Measurements from ENCODE around the gene OPALIN. TPM values are rescaled to one million over a fixed set of nuclear protein-coding genes. Genes with fewer than 3 reads are reported as not detected.

Gene OPALIN
- total RNA-seq, 1 donor, result not detected

GRCh38 chr10:96378741-96379140, 19.9 kb upstream of the OPALIN start:
- Histone ChIP-seq H3K79me2 (ENCODE audit: insufficient read depth, low read length) (no peaks in the 10 kb centered on the region), H3K27me3 (ENCODE audit: insufficient read depth, low read length) (peaks cover 7% of the 10 kb centered on the region), H2AFZ (ENCODE audit: low read length) (no peak overlapping the region), H3K4me3 (ENCODE audit: insufficient read depth, low read length) (no peak overlapping the region), H3K36me3 (ENCODE audit: insufficient read depth, low read length) (no peaks in the 10 kb centered on the region), H3K9me3 (ENCODE audit: low read depth, low read length) (no peaks in the 10 kb centered on the region), H3K27ac (ENCODE audit: low read depth, low read length) (no peak overlapping the region), H3K4me2 (ENCODE audit: insufficient read depth, low read length) (no peak overlapping the region), H3K4me1 (ENCODE audit: insufficient read depth, low read length) (peaks cover 5% of the 10 kb centered on the region), H4K20me1 (ENCODE audit: insufficient read depth, low read length) (no peaks in the 10 kb centered on the region)
- no peak for TF ChIP-seq CTCF (IDR thresholded peaks at IDR 0.05; ENCODE audit: extremely low read depth, low read depth, low read length)
- no peak for DNase-seq (ENCODE audit: insufficient read length, low spot score, missing footprints)

- H3K4me1 ChIP-seq (ENCODE audit: insufficient read depth, low read length), result peaks cover 5% of the 10 kb centered on the region
- no peaks in the 10 kb centered on the region for H4K20me1 ChIP-seq (ENCODE audit: insufficient read depth, low read length)
- no peaks in the 10 kb centered on the region for H3K9me3 ChIP-seq (ENCODE audit: low read depth, low read length)
- H2AFZ ChIP-seq (ENCODE audit: low read length), result no peak overlapping the region
- H3K27me3 ChIP-seq (ENCODE audit: insufficient read depth, low read length), result peaks cover 11% of the 10 kb centered on the region
- no peak for TF ChIP-seq CTCF (IDR thresholded peaks at IDR 0.05; ENCODE audit: extremely low read depth, low read depth, low read length)
- H3K4me3 ChIP-seq (ENCODE audit: insufficient read depth, low read length), result no peak overlapping the region
- H3K4me2 ChIP-seq (ENCODE audit: insufficient read depth, low read length), result no peak overlapping the region
- H3K36me3 ChIP-seq (ENCODE audit: insufficient read depth, low read length), result no peaks in the 10 kb centered on the region
- no peak overlapping the region for H3K27ac ChIP-seq (ENCODE audit: low read depth, low read length)
- no peak for DNase-seq (ENCODE audit: insufficient read length, low spot score, missing footprints)
- no peaks in the 10 kb centered on the region for H3K79me2 ChIP-seq (ENCODE audit: insufficient read depth, low read length)
Observed at GRCh38 chr10:96377816-96378294, 19.1 kb upstream of the OPALIN start.

GRCh38 chr10:96376483-96376882, 17.7 kb upstream of the OPALIN start:
- Histone ChIP-seq H3K79me2 (ENCODE audit: insufficient read depth, low read length) (no peaks in the 10 kb centered on the region), H2AFZ (ENCODE audit: low read length) (no peak overlapping the region), H3K27me3 (ENCODE audit: insufficient read depth, low read length) (peaks cover 11% of the 10 kb centered on the region), H3K36me3 (ENCODE audit: insufficient read depth, low read length) (no peaks in the 10 kb centered on the region), H3K4me2 (ENCODE audit: insufficient read depth, low read length) (no peak overlapping the region), H3K27ac (ENCODE audit: low read depth, low read length) (no peak overlapping the region), H3K4me1 (ENCODE audit: insufficient read depth, low read length) (peaks cover 5% of the 10 kb centered on the region), H4K20me1 (ENCODE audit: insufficient read depth, low read length) (no peaks in the 10 kb centered on the region), H3K9me3 (ENCODE audit: low read depth, low read length) (no peaks in the 10 kb centered on the region), H3K4me3 (ENCODE audit: insufficient read depth, low read length) (no peak overlapping the region)
- TF ChIP-seq CTCF (IDR thresholded peaks at IDR 0.05; ENCODE audit: extremely low read depth, low read depth, low read length), result no peak
- DNase-seq (ENCODE audit: insufficient read length, low spot score, missing footprints), result no peak

- peak overlapping the region; percentile 96 for H2AFZ ChIP-seq (ENCODE audit: low read length)
- H3K4me1 ChIP-seq (ENCODE audit: insufficient read depth, low read length), result peaks cover 5% of the 10 kb centered on the region
- peak overlapping the region; percentile 97 for H3K4me2 ChIP-seq (ENCODE audit: insufficient read depth, low read length)
- H3K36me3 ChIP-seq (ENCODE audit: insufficient read depth, low read length), result no peaks in the 10 kb centered on the region
- TF ChIP-seq CTCF (IDR thresholded peaks at IDR 0.05; ENCODE audit: extremely low read depth, low read depth, low read length), result peak; percentile 94
- H3K27ac ChIP-seq (ENCODE audit: low read depth, low read length), result no peak overlapping the region
- H4K20me1 ChIP-seq (ENCODE audit: insufficient read depth, low read length), result no peaks in the 10 kb centered on the region
- H3K27me3 ChIP-seq (ENCODE audit: insufficient read depth, low read length), result peaks cover 11% of the 10 kb centered on the region
- H3K9me3 ChIP-seq (ENCODE audit: low read depth, low read length), result no peaks in the 10 kb centered on the region
- peak overlapping the region; percentile 74 for H3K4me3 ChIP-seq (ENCODE audit: insufficient read depth, low read length)
- DNase-seq (ENCODE audit: insufficient read length, low spot score, missing footprints), result peak; percentile 98
- no peaks in the 10 kb centered on the region for H3K79me2 ChIP-seq (ENCODE audit: insufficient read depth, low read length)
Observed at GRCh38 chr10:96374985-96375830, 16.4 kb upstream of the OPALIN start.
